ENCODE results near the gene TTC38. TPM values are rescaled to one million over a fixed set of nuclear protein-coding genes. Genes with fewer than 3 reads are reported as not detected.

TTC38 gene
- total and polyA plus RNA-seq, 2 donors (not counting 3 experiments of a cell fraction or from before 2014, with no cell fraction given), result 31.6 to 39.7 TPM

- BruUV-seq (replicated peaks), result no TSS peak
- no peak for TF ChIP-seq JUN (IDR thresholded peaks at IDR 0.05; ENCODE audit: borderline replicate concordance, insufficient read depth, insufficient read length, low read depth)
- no peak for TF ChIP-seq POLR2AphosphoS5 (IDR thresholded peaks at IDR 0.05; ENCODE audit: insufficient read depth, low read depth, low read length)
- no peak for TF ChIP-seq MYC (IDR thresholded peaks at IDR 0.05; ENCODE audit: low read depth, low read length)
- no peak for TF ChIP-seq FOS (IDR thresholded peaks at IDR 0.05; ENCODE audit: borderline replicate concordance, insufficient read depth, low read length)
- TF ChIP-seq, protein P1, sequence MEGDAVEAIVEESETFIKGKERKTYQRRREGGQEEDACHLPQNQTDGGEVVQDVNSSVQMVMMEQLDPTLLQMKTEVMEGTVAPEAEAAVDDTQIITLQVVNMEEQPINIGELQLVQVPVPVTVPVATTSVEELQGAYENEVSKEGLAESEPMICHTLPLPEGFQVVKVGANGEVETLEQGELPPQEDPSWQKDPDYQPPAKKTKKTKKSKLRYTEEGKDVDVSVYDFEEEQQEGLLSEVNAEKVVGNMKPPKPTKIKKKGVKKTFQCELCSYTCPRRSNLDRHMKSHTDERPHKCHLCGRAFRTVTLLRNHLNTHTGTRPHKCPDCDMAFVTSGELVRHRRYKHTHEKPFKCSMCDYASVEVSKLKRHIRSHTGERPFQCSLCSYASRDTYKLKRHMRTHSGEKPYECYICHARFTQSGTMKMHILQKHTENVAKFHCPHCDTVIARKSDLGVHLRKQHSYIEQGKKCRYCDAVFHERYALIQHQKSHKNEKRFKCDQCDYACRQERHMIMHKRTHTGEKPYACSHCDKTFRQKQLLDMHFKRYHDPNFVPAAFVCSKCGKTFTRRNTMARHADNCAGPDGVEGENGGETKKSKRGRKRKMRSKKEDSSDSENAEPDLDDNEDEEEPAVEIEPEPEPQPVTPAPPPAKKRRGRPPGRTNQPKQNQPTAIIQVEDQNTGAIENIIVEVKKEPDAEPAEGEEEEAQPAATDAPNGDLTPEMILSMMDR (IDR thresholded peaks at IDR 0.05; ENCODE audit: extremely low read depth in 1 of 2, insufficient read depth in 1 of 2, low read depth in 1 of 2, low read length in 2 of 2), result no peak
- TF ChIP-seq POLR2A (IDR thresholded peaks at IDR 0.05; ENCODE audit: low read depth, low read length), result no peak
- no peak for TF ChIP-seq GATA2 (IDR thresholded peaks at IDR 0.05; ENCODE audit: insufficient read depth, insufficient read length, low read depth, low read length)
- TF ChIP-seq, protein P2, sequence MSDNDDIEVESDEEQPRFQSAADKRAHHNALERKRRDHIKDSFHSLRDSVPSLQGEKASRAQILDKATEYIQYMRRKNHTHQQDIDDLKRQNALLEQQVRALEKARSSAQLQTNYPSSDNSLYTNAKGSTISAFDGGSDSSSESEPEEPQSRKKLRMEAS (IDR thresholded peaks at IDR 0.05; ENCODE audit: insufficient read depth, insufficient read length), result no peak
- no peak for TF ChIP-seq EZH2 (IDR thresholded peaks at IDR 0.05; ENCODE audit: borderline replicate concordance, low read depth, low read length, severe bottlenecking)
- FAIRE-seq (no peak), DNase-seq (ENCODE audit: low read depth, low spot score) (no peak)
- Histone ChIP-seq H3K4me2 (ENCODE audit: insufficient read depth, low read length) (no peak overlapping the region), H3K27ac (ENCODE audit: insufficient read depth, low read depth, low read length) (no peak overlapping the region), H3K9ac (replicated peaks; ENCODE audit: extremely low read depth, insufficient read depth, low read length) (no peak overlapping the region), H3K4me1 (ENCODE audit: control insufficient read depth, extremely low read depth, insufficient read depth, low read length) (no peaks in the 10 kb centered on the region), H3K27me3 (ENCODE audit: control insufficient read depth in 2 of 2, insufficient read depth in 2 of 2, low read length in 2 of 2) (no peaks in the 10 kb centered on the region), H3K4me3 (replicated peaks in 1 of 3; ENCODE audit: insufficient read depth in 1 of 3, low read depth in 1 of 3, low read length in 3 of 3) (no peak overlapping the region), H3K9me1 (replicated peaks; ENCODE audit: control insufficient read depth, extremely low read depth, insufficient read depth, low read length) (no peaks in the 10 kb centered on the region), H4K20me1 (replicated peaks; ENCODE audit: control insufficient read depth, extremely low read depth, insufficient read depth, low read length) (no peaks in the 10 kb centered on the region), H2AFZ (ENCODE audit: low read depth, low read length) (no peak overlapping the region), H3K36me3 (ENCODE audit: control insufficient read depth in 2 of 2, extremely low read depth in 1 of 2, insufficient read depth in 2 of 2, low read length in 2 of 2) (no peaks in the 10 kb centered on the region), H3K9me3 (replicated peaks; ENCODE audit: control insufficient read depth, insufficient read depth, low read length) (no peaks in the 10 kb centered on the region), H3K79me2 (ENCODE audit: control insufficient read depth, insufficient read depth, low read length) (no peaks in the 10 kb centered on the region)
- intact Hi-C loops (cut with micrococcal nuclease), result no loop called here
- ChIA-PET POLR2A (interaction anchor here (0.6 kb wide), 1 partner anchor 21 kb away, joined by 11 read pairs; no protein-coding TSS in a partner anchor), CTCF (interaction anchor here (1.3 kb wide), 1 partner anchor 123 kb away, joined by 3 read pairs; no protein-coding TSS in a partner anchor)
- dilution Hi-C loops (cut with MboI; ENCODE audit: extremely low pct_ligation_motif_present, low sequenced_read_pairs), result no loop called here
Measured at GRCh38 chr22:46245511-46245910, 22.3 kb upstream of the TTC38 start.

All from endothelial cell of umbilical vein (primary cell).